22Rv1 (cell line): ENCODE measurements around the gene NELL1.

Source experiments
- H3K27ac ChIP-seq: fragments of 450-650 bp; 2 replicates; pipeline ENCODE4 v1.5.1; 2017
- CTCF ChIP-seq: fragments of 450-650 bp; IDR thresholded peaks from 2 replicates; pipeline ENCODE4 v1.5.1; 2017; ENCODE audit warnings: mild to moderate bottlenecking
- ZFX ChIP-seq: fragments of 450-650 bp; IDR thresholded peaks from 2 replicates; pipeline ENCODE4 v1.6.1; 2017; ENCODE audit warnings: antibody characterized with exemption, borderline replicate concordance

Gene NELL1

GRCh38 chr11:21405422-21405821, 736.0 kb downstream of the NELL1 start:
- no peak for TF ChIP-seq ZFX
- no peak for TF ChIP-seq CTCF
- H3K27ac ChIP-seq = no peak overlapping the region

GRCh38 chr11:21410513-21410912, 741.1 kb downstream of the NELL1 start:
- TF ChIP-seq CTCF (no peak), ZFX (no peak)
- H3K27ac ChIP-seq = no peak overlapping the region

GRCh38 chr11:21411104-21411503, 741.7 kb downstream of the NELL1 start:
- TF ChIP-seq ZFX (no peak), CTCF (no peak)
- no peak overlapping the region for H3K27ac ChIP-seq

- TF ChIP-seq ZFX (no peak), CTCF (no peak)
- no peak overlapping the region for H3K27ac ChIP-seq
These were observed 742.2 kb downstream of the NELL1 start for GRCh38 chr11:21411597-21411996.

- TF ChIP-seq CTCF = no peak
- no peak overlapping the region for H3K27ac ChIP-seq
These were observed 743.4 kb downstream of the NELL1 start for GRCh38 chr11:21412652-21413383.

- no peak for TF ChIP-seq ZFX
- TF ChIP-seq CTCF = no peak
- H3K27ac ChIP-seq = no peak overlapping the region
These were observed 745.6 kb downstream of the NELL1 start for GRCh38 chr11:21414953-21415352.

- TF ChIP-seq CTCF (no peak), ZFX (no peak)
- H3K27ac ChIP-seq = no peak overlapping the region
These were observed 746.2 kb downstream of the NELL1 start for GRCh38 chr11:21415606-21416005.
